Measurements from ENCODE around the gene PCSK5. TPM values are rescaled to one million over a fixed set of nuclear protein-coding genes. Genes with fewer than 3 reads are reported as not detected.

Gene PCSK5
- polyA plus RNA-seq, 3 donors, result 4.8 to 13.0 (median 7.1) TPM

DNA sequence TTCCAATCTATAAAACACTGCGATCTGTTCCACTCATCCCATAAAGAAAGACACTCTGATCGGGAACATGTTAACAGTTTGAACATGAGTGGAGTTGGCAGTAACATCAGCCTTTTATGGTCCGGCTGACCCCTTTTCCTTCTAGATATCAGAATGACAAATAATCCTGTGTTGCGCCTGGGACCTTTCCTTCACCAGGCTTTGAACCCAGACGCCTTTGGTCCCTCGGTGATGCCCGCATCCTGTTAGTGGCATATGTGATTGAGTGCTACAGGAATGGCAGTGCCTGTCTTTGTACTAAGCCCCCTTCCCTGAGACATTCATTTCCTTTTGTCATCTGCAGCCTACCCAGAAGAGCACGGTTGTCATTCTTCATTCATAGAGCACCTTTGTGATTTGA lies 209.0 kb downstream of the PCSK5 start:
- H3K4me3 Mint-ChIP-seq, result no peak overlapping the region
- Histone ChIP-seq H3K9ac (ENCODE audit: insufficient read depth, low read length, poor library complexity, severe bottlenecking) (no peak overlapping the region), H3K27me3 (ENCODE audit: control insufficient read depth in 2 of 2, insufficient read depth in 2 of 2, low read length in 2 of 2) (no peaks in the 10 kb centered on the region), H3K27ac (ENCODE audit: low read depth in 1 of 2, low read length in 2 of 2) (no peak overlapping the region), H4K20me1 (ENCODE audit: insufficient read depth, low read length) (no peaks in the 10 kb centered on the region), H3K4me3 (replicated peaks in 1 of 3; ENCODE audit: low read depth in 2 of 3, low read length in 3 of 3) (no peak overlapping the region), H3K4me2 (replicated peaks; ENCODE audit: extremely low read depth, low read length, poor library complexity, severe bottlenecking) (no peak overlapping the region), H3K4me1 (ENCODE audit: control insufficient read depth in 1 of 2, insufficient read depth in 2 of 2, low read length in 2 of 2) (peaks cover 10 to 23% of the 10 kb centered on the region in 2 donors), H2AFZ (ENCODE audit: insufficient read depth, low read depth, low read length, poor library complexity, severe bottlenecking) (no peak overlapping the region), H3K36me3 (replicated peaks in 1 of 2; ENCODE audit: control insufficient read depth in 1 of 2, insufficient read depth in 2 of 2, low read length in 2 of 2) (peaks cover 14 to 42% of the 10 kb centered on the region in 2 donors), H3K79me2 (ENCODE audit: insufficient read depth, low read length) (no peaks in the 10 kb centered on the region), H3K9me3 (replicated peaks in 1 of 2; ENCODE audit: control insufficient read depth in 1 of 2, insufficient read depth in 1 of 2, low read length in 2 of 2) (no peaks in the 10 kb centered on the region)
- H3K27me3 Mint-ChIP-seq (ENCODE audit: low read depth in 3 of 3), result no peaks in the 10 kb centered on the region
- H3K9me3 Mint-ChIP-seq, result peaks cover 0 to 3% (median 0%) of the 10 kb centered on the region in 7 donors
- peaks cover 24% of the 10 kb centered on the region for H3K4me1 Mint-ChIP-seq
- DNase-seq, result no peak
- no peak overlapping the region for H3K27ac Mint-ChIP-seq
- peaks cover 58 to 65% of the 10 kb centered on the region in 2 donors for H3K36me3 Mint-ChIP-seq
- TF ChIP-seq CTCF (IDR thresholded peaks at IDR 0.05), result no peak
- intact Hi-C loops (cut with micrococcal nuclease), result no loop called here
- 43% methylated on average over 5 of the region's 8 CpGs for WGBS (ENCODE audit: insufficient coverage)

DNA sequence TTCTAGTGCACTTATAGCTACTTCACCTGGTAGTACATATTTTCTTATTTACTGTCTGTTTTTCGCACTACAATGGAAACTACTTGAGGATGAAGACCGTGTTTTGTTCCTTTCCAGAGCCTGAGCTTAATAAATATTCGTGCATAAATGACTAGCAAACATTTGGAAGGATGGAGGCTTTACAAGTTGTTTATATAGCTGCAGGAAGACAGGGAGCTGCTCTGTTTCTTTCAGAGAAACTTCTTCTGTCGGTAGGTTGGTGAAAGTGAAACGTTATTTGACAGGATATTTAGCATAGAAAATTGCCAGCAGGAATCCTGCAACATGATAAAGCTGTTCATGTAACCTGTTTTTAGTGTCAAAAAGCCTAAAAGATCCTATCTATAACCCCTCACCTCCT lies 210.6 kb downstream of the PCSK5 start:
- Mint-ChIP-seq H3K36me3 (peaks cover 65 to 67% of the 10 kb centered on the region in 2 donors), H3K27me3 (ENCODE audit: low read depth in 3 of 3) (no peaks in the 10 kb centered on the region), H3K4me1 (peaks cover 14% of the 10 kb centered on the region), H3K9me3 (peaks cover 0 to 3% (median 0%) of the 10 kb centered on the region in 7 donors), H3K27ac (no peak overlapping the region), H3K4me3 (no peak overlapping the region)
- intact Hi-C loops (cut with micrococcal nuclease), result no loop called here
- Histone ChIP-seq H3K4me3 (replicated peaks in 1 of 3; ENCODE audit: low read depth in 2 of 3, low read length in 3 of 3) (no peak overlapping the region), H2AFZ (ENCODE audit: insufficient read depth, low read depth, low read length, poor library complexity, severe bottlenecking) (no peak overlapping the region), H4K20me1 (ENCODE audit: insufficient read depth, low read length) (no peaks in the 10 kb centered on the region), H3K79me2 (ENCODE audit: insufficient read depth, low read length) (no peaks in the 10 kb centered on the region), H3K9me3 (replicated peaks in 1 of 2; ENCODE audit: control insufficient read depth in 1 of 2, insufficient read depth in 1 of 2, low read length in 2 of 2) (no peaks in the 10 kb centered on the region), H3K4me2 (replicated peaks; ENCODE audit: extremely low read depth, low read length, poor library complexity, severe bottlenecking) (no peak overlapping the region), H3K4me1 (ENCODE audit: control insufficient read depth in 1 of 2, insufficient read depth in 2 of 2, low read length in 2 of 2) (peaks cover 4 to 13% of the 10 kb centered on the region in 2 donors), H3K36me3 (replicated peaks in 1 of 2; ENCODE audit: control insufficient read depth in 1 of 2, insufficient read depth in 2 of 2, low read length in 2 of 2) (peaks cover 13 to 44% of the 10 kb centered on the region in 2 donors), H3K27ac (ENCODE audit: low read depth in 1 of 2, low read length in 2 of 2) (no peak overlapping the region), H3K9ac (ENCODE audit: insufficient read depth, low read length, poor library complexity, severe bottlenecking) (no peak overlapping the region), H3K27me3 (ENCODE audit: control insufficient read depth in 2 of 2, insufficient read depth in 2 of 2, low read length in 2 of 2) (no peaks in the 10 kb centered on the region)
- 31% methylated on average over 2 of the region's 5 CpGs for WGBS (ENCODE audit: insufficient coverage)
- no peak for DNase-seq
- TF ChIP-seq CTCF (IDR thresholded peaks at IDR 0.05), result no peak
